Ascending aorta (tissue), 2 donors: Measurements from ENCODE around the gene SMAP1. TPM values are rescaled to one million over a fixed set of nuclear protein-coding genes. Genes with fewer than 3 reads are reported as not detected.

ENCODE experiments used
- DNase-seq, 2 donors: peaks; one replicate each; pipeline ENCODE4 v3.0.0-alpha.2; 2019; ENCODE audit warnings: low spot score in 2 of 2
- H3K27ac ChIP-seq, 2 donors: fragments of 200-600 bp; sonication (generic); one replicate each; pipeline ENCODE4 v1.5.1; 2016 to 2017; ENCODE audit warnings: mild to moderate bottlenecking in 1 of 2
- H3K27me3 ChIP-seq: fragments of 200-600 bp; sonication (generic); one replicate; pipeline ENCODE4 v1.5.1; 2017
- H3K36me3 ChIP-seq, 2 donors: fragments of 200-600 bp; sonication (generic); one replicate each; pipeline ENCODE4 v1.5.1; 2016
- H3K4me1 ChIP-seq, 2 donors: fragments of 200-600 bp; sonication (generic); one replicate each; pipeline ENCODE4 v1.5.1; 2016 to 2017; ENCODE audit warnings: mild to moderate bottlenecking in 1 of 2
- H3K4me3 ChIP-seq, 2 donors: fragments of 200-600 bp; sonication (generic); one replicate each; pipeline ENCODE4 v1.5.1; 2016 to 2017; ENCODE audit warnings: mild to moderate bottlenecking in 1 of 2
- H3K9me3 ChIP-seq, 2 donors: fragments of 200-600 bp; sonication (generic); one replicate each; pipeline ENCODE4 v1.5.1; 2016
- intact Hi-C: fragments of 100-400 bp; cut with DNase I; formaldehyde crosslinking; loops from one replicate; pipeline ENCODE4 v1.15.1; 2023
- total RNA-seq: library from RNA; depleted of rRNA; stranded (reverse); fragments of >200 nt; gene quantifications from one replicate; pipeline ENCODE4 v1.1.0, GENCODE V29; 2016
- TF ChIP-seq, protein P1 (sequence below), 3 experiments: fragments of 200-600 bp in 2 of 3; fragments of 450-650 bp in 1 of 3; sonication (generic) in 2 of 3; IDR thresholded peaks; one replicate each; pipeline ENCODE4 v1.5.1; 2016 to 2019; ENCODE audit warnings: antibody characterized with exemption in 3 of 3, mild to moderate bottlenecking in 1 of 3, moderate library complexity in 1 of 3

Gene SMAP1
- total RNA-seq, 1 donor from 2014 or later: 13.2 TPM

- no peaks in the 10 kb centered on the region for H3K4me1 ChIP-seq
- H3K4me3 ChIP-seq: no peak overlapping the region
- intact Hi-C loops: no loop called here
- no peaks in the 10 kb centered on the region for H3K9me3 ChIP-seq
- no peaks in the 10 kb centered on the region for H3K36me3 ChIP-seq
- TF ChIP-seq, protein P1, sequence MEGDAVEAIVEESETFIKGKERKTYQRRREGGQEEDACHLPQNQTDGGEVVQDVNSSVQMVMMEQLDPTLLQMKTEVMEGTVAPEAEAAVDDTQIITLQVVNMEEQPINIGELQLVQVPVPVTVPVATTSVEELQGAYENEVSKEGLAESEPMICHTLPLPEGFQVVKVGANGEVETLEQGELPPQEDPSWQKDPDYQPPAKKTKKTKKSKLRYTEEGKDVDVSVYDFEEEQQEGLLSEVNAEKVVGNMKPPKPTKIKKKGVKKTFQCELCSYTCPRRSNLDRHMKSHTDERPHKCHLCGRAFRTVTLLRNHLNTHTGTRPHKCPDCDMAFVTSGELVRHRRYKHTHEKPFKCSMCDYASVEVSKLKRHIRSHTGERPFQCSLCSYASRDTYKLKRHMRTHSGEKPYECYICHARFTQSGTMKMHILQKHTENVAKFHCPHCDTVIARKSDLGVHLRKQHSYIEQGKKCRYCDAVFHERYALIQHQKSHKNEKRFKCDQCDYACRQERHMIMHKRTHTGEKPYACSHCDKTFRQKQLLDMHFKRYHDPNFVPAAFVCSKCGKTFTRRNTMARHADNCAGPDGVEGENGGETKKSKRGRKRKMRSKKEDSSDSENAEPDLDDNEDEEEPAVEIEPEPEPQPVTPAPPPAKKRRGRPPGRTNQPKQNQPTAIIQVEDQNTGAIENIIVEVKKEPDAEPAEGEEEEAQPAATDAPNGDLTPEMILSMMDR (IDR thresholded peaks at IDR 0.05): no peak
- H3K27me3 ChIP-seq: no peaks in the 10 kb centered on the region
- H3K27ac ChIP-seq: no peak overlapping the region
- DNase-seq: no peak
These were observed 26.7 kb downstream of the SMAP1 start for GRCh38 chr6:70694371-70694770.

DNA sequence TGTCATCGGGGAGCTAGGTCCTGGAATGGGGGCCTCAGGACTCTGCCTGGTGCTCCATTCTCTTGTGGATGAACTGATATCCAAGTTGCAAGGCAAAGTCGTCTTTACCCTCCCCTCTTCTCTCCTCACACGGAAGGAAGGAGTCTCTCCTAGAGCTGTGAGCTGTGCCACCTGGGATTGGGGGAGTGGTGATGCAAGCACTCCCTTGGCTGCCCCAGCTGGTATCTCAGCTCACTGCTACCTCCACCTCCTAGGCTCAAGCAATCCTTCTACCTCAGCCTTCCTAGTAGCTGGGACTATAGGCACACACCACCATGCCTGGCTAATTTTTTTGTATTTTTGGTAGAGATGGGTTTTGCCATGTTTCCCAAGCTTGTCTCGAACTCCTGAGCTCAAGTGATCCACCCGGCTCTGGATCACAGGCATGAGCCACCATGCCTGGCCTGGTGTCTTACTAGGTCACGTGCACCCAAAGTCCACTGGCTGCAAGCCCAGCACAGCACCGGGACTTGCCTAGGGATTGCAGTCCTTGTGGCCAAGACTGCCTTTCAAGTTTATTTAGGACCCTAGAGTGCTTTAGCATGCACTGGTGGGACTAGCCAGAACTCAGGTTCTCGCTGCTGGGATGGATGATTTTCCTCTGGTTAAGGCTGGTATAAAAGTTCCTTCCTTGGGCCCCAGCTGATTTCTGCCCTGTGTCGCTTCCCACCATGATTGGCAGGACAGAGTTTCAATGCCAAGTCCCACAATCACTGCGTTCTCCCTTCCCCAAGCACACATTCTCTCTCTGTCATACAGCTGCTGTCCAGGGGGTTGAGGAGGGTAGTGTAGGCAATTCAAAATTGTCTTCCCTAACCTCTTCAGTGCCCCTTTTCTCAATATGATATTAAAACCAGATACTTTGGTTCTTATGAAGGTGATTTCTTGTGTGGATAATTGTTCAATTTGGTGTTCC lies 33.5 kb downstream of the SMAP1 start:
- TF ChIP-seq, protein P1 (IDR thresholded peaks at IDR 0.05): no peak
- no peak for DNase-seq
- intact Hi-C loops: loop anchor here (10.0 kb wide), 1 partner anchor 644 kb away; no protein-coding TSS in a partner anchor
- Histone ChIP-seq H3K4me1 (no peaks in the 10 kb centered on the region), H3K9me3 (no peaks in the 10 kb centered on the region), H3K27me3 (no peaks in the 10 kb centered on the region), H3K27ac (no peak overlapping the region), H3K4me3 (no peak overlapping the region), H3K36me3 (peaks cover 0 to 3% of the 10 kb centered on the region in 2 donors)

- Histone ChIP-seq H3K9me3 (no peaks in the 10 kb centered on the region), H3K27me3 (no peaks in the 10 kb centered on the region), H3K27ac (no peak overlapping the region), H3K4me1 (no peaks in the 10 kb centered on the region), H3K4me3 (no peak overlapping the region), H3K36me3 (no peaks in the 10 kb centered on the region)
- TF ChIP-seq, protein P1 (IDR thresholded peaks at IDR 0.05): no peak
- DNase-seq: no peak
- intact Hi-C loops: loop anchor here (1.0 to 10.0 kb wide), 2 partner anchors 179 to 639 kb away; no protein-coding TSS in a partner anchor
These were observed 38.1 kb downstream of the SMAP1 start for GRCh38 chr6:70705772-70706171.

GRCh38 chr6:70706491-70707123 lies 38.9 kb downstream of the SMAP1 start:
- no peaks in the 10 kb centered on the region for H3K36me3 ChIP-seq
- H3K4me3 ChIP-seq: no peak overlapping the region
- H3K27me3 ChIP-seq: no peaks in the 10 kb centered on the region
- DNase-seq: no peak
- H3K27ac ChIP-seq: no peak overlapping the region
- TF ChIP-seq, protein P1 (IDR thresholded peaks at IDR 0.05): peak; percentile 6 to 68 (median 50)
- H3K9me3 ChIP-seq: no peaks in the 10 kb centered on the region
- no peaks in the 10 kb centered on the region for H3K4me1 ChIP-seq
- intact Hi-C loops: loop anchor here (1.0 to 10.0 kb wide), 2 partner anchors 178 to 638 kb away; no protein-coding TSS in a partner anchor

GRCh38 chr6:70707893-70708292 lies 40.2 kb downstream of the SMAP1 start:
- Histone ChIP-seq H3K27me3 (no peaks in the 10 kb centered on the region), H3K36me3 (no peaks in the 10 kb centered on the region), H3K4me1 (no peaks in the 10 kb centered on the region), H3K27ac (no peak overlapping the region), H3K9me3 (no peaks in the 10 kb centered on the region), H3K4me3 (no peak overlapping the region)
- TF ChIP-seq, protein P1 (IDR thresholded peaks at IDR 0.05): no peak
- DNase-seq: no peak
- intact Hi-C loops: loop anchor here (10.0 kb wide), 1 partner anchor 637 kb away; no protein-coding TSS in a partner anchor
